Panc1 (cell line): ENCODE measurements around the gene TNFRSF1B.

Experiments used
- CTCF ChIP-seq: fragments of 450-650 bp; IDR thresholded peaks from 2 replicates; pipeline ENCODE4 v1.5.1; 2017; ENCODE audit warnings: mild to moderate bottlenecking
- POLR2AphosphoS5 ChIP-seq: IDR thresholded peaks from 2 replicates; pipeline ENCODE4 v1.6.1; 2012; ENCODE audit warnings: mild to moderate bottlenecking, low read depth, low read length, moderate library complexity
- REST ChIP-seq, 2 experiments: IDR thresholded peaks; 2 replicates each; pipeline ENCODE4 v1.6.1; 2011 to 2012; ENCODE audit warnings: low read depth in 2 of 2, control low read depth in 1 of 2, low read length in 1 of 2, mild to moderate bottlenecking in 1 of 2, moderate library complexity in 1 of 2; ENCODE audit not compliant: insufficient read depth in 1 of 2
- SIN3A ChIP-seq: IDR thresholded peaks from 2 replicates; pipeline ENCODE4 v1.6.1; 2012; ENCODE audit warnings: low read depth, mild to moderate bottlenecking, low read length, moderate library complexity, borderline replicate concordance; ENCODE audit not compliant: insufficient read depth

- no peak for TF ChIP-seq CTCF
- no peak for TF ChIP-seq POLR2AphosphoS5
- TF ChIP-seq SIN3A: no peak
- TF ChIP-seq REST (IDR thresholded peaks at IDR 0.05; ENCODE audit: insufficient read depth in 1 of 2, low read depth in 2 of 2, low read length in 1 of 2): no peak
These were observed 29.7 kb upstream of the TNFRSF1B start for GRCh38 chr1:12136916-12137610.
